Measurements from ENCODE around the gene PSMC2.

The PSMC2 gene

GRCh38 chr7:103325744-103326143, 21.7 kb upstream of the PSMC2 start:
- Histone ChIP-seq H3K4ac (ENCODE audit: low read depth, low read length) (no peak overlapping the region), H3K79me1 (ENCODE audit: low read length) (no peaks in the 10 kb centered on the region), H3K9ac (ENCODE audit: low read length) (no peak overlapping the region), H3K4me3 (ENCODE audit: low read depth, low read length) (no peak overlapping the region), H2AK5ac (ENCODE audit: low read length) (no peak overlapping the region), H3K27ac (ENCODE audit: low read depth, low read length) (no peak overlapping the region), H3K18ac (ENCODE audit: low read length) (no peak overlapping the region), H3K23ac (ENCODE audit: low read length) (no peak overlapping the region), H4K91ac (ENCODE audit: low read depth, low read length) (no peak overlapping the region), H3K4me2 (ENCODE audit: low read length) (no peak overlapping the region), H4K12ac (ENCODE audit: low read depth, low read length) (no peak overlapping the region), H4K8ac (ENCODE audit: low read depth, low read length) (no peak overlapping the region), H3K14ac (ENCODE audit: low read length) (no peak overlapping the region), H3K36me3 (ENCODE audit: control insufficient read depth in 1 of 2, insufficient read depth in 2 of 2, low read length in 2 of 2) (peaks cover 19 to 20% of the 10 kb centered on the region in 2 experiments), H3K27me3 (ENCODE audit: insufficient read depth, low read length) (no peaks in the 10 kb centered on the region), H2BK120ac (ENCODE audit: insufficient read depth, low read length, poor library complexity) (no peak overlapping the region), H2BK12ac (ENCODE audit: low read length) (no peak overlapping the region), H3K9me3 (ENCODE audit: insufficient read depth, low read depth, low read length) (no peaks in the 10 kb centered on the region), H2BK5ac (ENCODE audit: low read depth, low read length, poor library complexity) (no peak overlapping the region), H2AFZ (ENCODE audit: insufficient read depth, low read length, poor library complexity) (no peak overlapping the region), H3K79me2 (ENCODE audit: control insufficient read depth, insufficient read depth, low read length, poor library complexity) (no peaks in the 10 kb centered on the region), H3K4me1 (ENCODE audit: control insufficient read depth in 1 of 2, insufficient read depth in 2 of 2, low read length in 2 of 2) (no peaks in the 10 kb centered on the region)
- DNase-seq: no peak
- WGBS (ENCODE audit: extremely low coverage, insufficient coverage, insufficient read length): no CpG with 5 or more reads among the region's 8 CpGs

- Histone ChIP-seq H3K4ac (ENCODE audit: low read depth, low read length) (no peak overlapping the region), H2BK120ac (ENCODE audit: insufficient read depth, low read length, poor library complexity) (no peak overlapping the region), H3K79me2 (ENCODE audit: control insufficient read depth, insufficient read depth, low read length, poor library complexity) (no peaks in the 10 kb centered on the region), H3K14ac (ENCODE audit: low read length) (no peak overlapping the region), H3K36me3 (ENCODE audit: control insufficient read depth in 1 of 2, insufficient read depth in 2 of 2, low read length in 2 of 2) (peaks cover 21 to 35% of the 10 kb centered on the region in 2 experiments), H3K9ac (ENCODE audit: low read length) (no peak overlapping the region), H2BK12ac (ENCODE audit: low read length) (no peak overlapping the region), H3K79me1 (ENCODE audit: low read length) (no peaks in the 10 kb centered on the region), H3K27ac (ENCODE audit: low read depth, low read length) (no peak overlapping the region), H3K18ac (ENCODE audit: low read length) (no peak overlapping the region), H3K4me1 (ENCODE audit: control insufficient read depth in 1 of 2, insufficient read depth in 2 of 2, low read length in 2 of 2) (no peaks in the 10 kb centered on the region), H2AFZ (ENCODE audit: insufficient read depth, low read length, poor library complexity) (no peak overlapping the region), H2AK5ac (ENCODE audit: low read length) (no peak overlapping the region), H3K9me3 (ENCODE audit: insufficient read depth, low read depth, low read length) (no peaks in the 10 kb centered on the region), H3K4me3 (ENCODE audit: low read depth, low read length) (no peak overlapping the region), H4K91ac (ENCODE audit: low read depth, low read length) (no peak overlapping the region), H3K4me2 (ENCODE audit: low read length) (no peak overlapping the region), H3K23ac (ENCODE audit: low read length) (no peak overlapping the region), H4K12ac (ENCODE audit: low read depth, low read length) (no peak overlapping the region), H2BK5ac (ENCODE audit: low read depth, low read length, poor library complexity) (no peak overlapping the region), H4K8ac (ENCODE audit: low read depth, low read length) (no peak overlapping the region), H3K27me3 (ENCODE audit: insufficient read depth, low read length) (no peaks in the 10 kb centered on the region)
- no peak for DNase-seq
- WGBS (ENCODE audit: extremely low coverage, insufficient coverage, insufficient read length): no CpG with 5 or more reads among the region's 2 CpGs
These were observed 10.7 kb upstream of the PSMC2 start for GRCh38 chr7:103336761-103337160.

- Histone ChIP-seq H3K18ac (ENCODE audit: low read length) (no peak overlapping the region), H2BK12ac (ENCODE audit: low read length) (no peak overlapping the region), H3K14ac (ENCODE audit: low read length) (no peak overlapping the region), H4K8ac (ENCODE audit: low read depth, low read length) (no peak overlapping the region), H3K23ac (ENCODE audit: low read length) (no peak overlapping the region), H3K9ac (ENCODE audit: low read length) (no peak overlapping the region), H4K91ac (ENCODE audit: low read depth, low read length) (no peak overlapping the region), H3K9me3 (ENCODE audit: insufficient read depth, low read depth, low read length) (no peaks in the 10 kb centered on the region), H2BK5ac (ENCODE audit: low read depth, low read length, poor library complexity) (no peak overlapping the region), H2BK120ac (ENCODE audit: insufficient read depth, low read length, poor library complexity) (no peak overlapping the region), H3K27me3 (ENCODE audit: insufficient read depth, low read length) (no peaks in the 10 kb centered on the region), H3K4ac (ENCODE audit: low read depth, low read length) (no peak overlapping the region), H4K12ac (ENCODE audit: low read depth, low read length) (no peak overlapping the region), H3K4me1 (ENCODE audit: control insufficient read depth in 1 of 2, insufficient read depth in 2 of 2, low read length in 2 of 2) (no peaks in the 10 kb centered on the region), H3K79me2 (ENCODE audit: control insufficient read depth, insufficient read depth, low read length, poor library complexity) (peaks cover under 1% of the 10 kb centered on the region), H3K79me1 (ENCODE audit: low read length) (no peaks in the 10 kb centered on the region), H3K36me3 (ENCODE audit: control insufficient read depth in 1 of 2, insufficient read depth in 2 of 2, low read length in 2 of 2) (peaks cover 20 to 32% of the 10 kb centered on the region in 2 experiments), H3K4me3 (ENCODE audit: low read depth, low read length) (no peak overlapping the region), H2AFZ (ENCODE audit: insufficient read depth, low read length, poor library complexity) (no peak overlapping the region), H3K4me2 (ENCODE audit: low read length) (no peak overlapping the region), H3K27ac (ENCODE audit: low read depth, low read length) (no peak overlapping the region), H2AK5ac (ENCODE audit: low read length) (no peak overlapping the region)
- WGBS (ENCODE audit: extremely low coverage, insufficient coverage, insufficient read length): no CpG with 5 or more reads among the region's 2 CpGs
- DNase-seq: no peak
These were observed 8.6 kb upstream of the PSMC2 start for GRCh38 chr7:103338864-103339263.

- Histone ChIP-seq H3K27me3 (ENCODE audit: insufficient read depth, low read length) (no peaks in the 10 kb centered on the region), H2BK120ac (ENCODE audit: insufficient read depth, low read length, poor library complexity) (no peak overlapping the region), H3K14ac (ENCODE audit: low read length) (no peak overlapping the region), H3K79me1 (ENCODE audit: low read length) (peaks cover 6% of the 10 kb centered on the region), H3K9ac (ENCODE audit: low read length) (no peak overlapping the region), H2AFZ (ENCODE audit: insufficient read depth, low read length, poor library complexity) (no peak overlapping the region), H3K18ac (ENCODE audit: low read length) (no peak overlapping the region), H3K36me3 (ENCODE audit: control insufficient read depth in 1 of 2, insufficient read depth in 2 of 2, low read length in 2 of 2) (peaks cover 8 to 20% of the 10 kb centered on the region in 2 experiments), H3K79me2 (ENCODE audit: control insufficient read depth, insufficient read depth, low read length, poor library complexity) (peaks cover 7% of the 10 kb centered on the region), H3K23ac (ENCODE audit: low read length) (no peak overlapping the region), H3K4me2 (ENCODE audit: low read length) (no peak overlapping the region), H3K4ac (ENCODE audit: low read depth, low read length) (no peak overlapping the region), H3K4me1 (ENCODE audit: control insufficient read depth in 1 of 2, insufficient read depth in 2 of 2, low read length in 2 of 2) (no peaks in the 10 kb centered on the region), H3K27ac (ENCODE audit: low read depth, low read length) (no peak overlapping the region), H4K12ac (ENCODE audit: low read depth, low read length) (no peak overlapping the region), H4K8ac (ENCODE audit: low read depth, low read length) (no peak overlapping the region), H4K91ac (ENCODE audit: low read depth, low read length) (no peak overlapping the region), H2BK12ac (ENCODE audit: low read length) (no peak overlapping the region), H3K9me3 (ENCODE audit: insufficient read depth, low read depth, low read length) (no peaks in the 10 kb centered on the region), H3K4me3 (ENCODE audit: low read depth, low read length) (no peak overlapping the region), H2AK5ac (ENCODE audit: low read length) (no peak overlapping the region), H2BK5ac (ENCODE audit: low read depth, low read length, poor library complexity) (no peak overlapping the region)
- DNase-seq: no peak
- no CpG with 5 or more reads among the region's 2 CpGs for WGBS (ENCODE audit: extremely low coverage, insufficient coverage, insufficient read length)
These were observed 6.0 kb upstream of the PSMC2 start for GRCh38 chr7:103341466-103341865.
